Heart left ventricle (tissue), 13 donors: ENCODE data around the gene PDE9A.

Experiments
- CTCF ChIP-seq, 12 donors: fragments of 200-600 bp; sonication (generic) in 4 of 12; IDR thresholded peaks; one replicate each; pipeline versions ENCODE4 v1.5.0 to v1.8.0; 2018 to 2022; ENCODE audit warnings: antibody characterized with exemption in 12 of 12, mild to moderate bottlenecking in 5 of 12
- POLR2A ChIP-seq, 2 donors: fragments of 450-650 bp; IDR thresholded peaks; one replicate each; pipeline ENCODE4 v1.6.1; 2017; ENCODE audit warnings: antibody characterized with exemption in 2 of 2, mild to moderate bottlenecking in 2 of 2, moderate library complexity in 2 of 2
- donor health status: ischemic (EF 13 %, LVEDD 7.1; RV severe dilation, severe dysfunction).
- donor health status: DM: no; HTN: yes; CAD: no.
- donor health status: DM: no; HTN: no; CAD: no.
- donor health status: ischemic (EF 25% LVEDD 6.9; RV normal size, moderate dysfunction).
- donor health status: ischemic (EF 25% LVEDD 5.7; RV mildly dilated, moderate dysfunction).
- donor health status: ischemic (EF 35%, LVEDD 5.7; RV mildly dilated, moderate dysfunction).
- donor health status: nonischemic (EF 11% LVEDD 7.7; RV severe dilation, severe dysfunction).
- donor health status: DM: yes; HTN: yes; CAD: no.
- donor health status: PGD.
- donor health status: ischemic (EF 29% LVEDD 5.4; RV normal size, mild dysfunction).
- donor health status: nonischemic (EF 23%, LVEDD 6.1; RV moderate dilation, normal function).

GRCh38 chr21:42777757-42778344 is 124.4 kb downstream of the PDE9A start:
- no peak for TF ChIP-seq CTCF (IDR thresholded peaks at IDR 0.05)
- no peak for TF ChIP-seq POLR2A (IDR thresholded peaks at IDR 0.05)
